ENCODE data around the gene SRPK3. TPM values are rescaled to one million over a fixed set of nuclear protein-coding genes. Genes with fewer than 3 reads are reported as not detected.

Gene SRPK3
- polyA plus RNA-seq, 6 donors from 2014 or later, result 0.08 TPM; not detected in 5

DNA sequence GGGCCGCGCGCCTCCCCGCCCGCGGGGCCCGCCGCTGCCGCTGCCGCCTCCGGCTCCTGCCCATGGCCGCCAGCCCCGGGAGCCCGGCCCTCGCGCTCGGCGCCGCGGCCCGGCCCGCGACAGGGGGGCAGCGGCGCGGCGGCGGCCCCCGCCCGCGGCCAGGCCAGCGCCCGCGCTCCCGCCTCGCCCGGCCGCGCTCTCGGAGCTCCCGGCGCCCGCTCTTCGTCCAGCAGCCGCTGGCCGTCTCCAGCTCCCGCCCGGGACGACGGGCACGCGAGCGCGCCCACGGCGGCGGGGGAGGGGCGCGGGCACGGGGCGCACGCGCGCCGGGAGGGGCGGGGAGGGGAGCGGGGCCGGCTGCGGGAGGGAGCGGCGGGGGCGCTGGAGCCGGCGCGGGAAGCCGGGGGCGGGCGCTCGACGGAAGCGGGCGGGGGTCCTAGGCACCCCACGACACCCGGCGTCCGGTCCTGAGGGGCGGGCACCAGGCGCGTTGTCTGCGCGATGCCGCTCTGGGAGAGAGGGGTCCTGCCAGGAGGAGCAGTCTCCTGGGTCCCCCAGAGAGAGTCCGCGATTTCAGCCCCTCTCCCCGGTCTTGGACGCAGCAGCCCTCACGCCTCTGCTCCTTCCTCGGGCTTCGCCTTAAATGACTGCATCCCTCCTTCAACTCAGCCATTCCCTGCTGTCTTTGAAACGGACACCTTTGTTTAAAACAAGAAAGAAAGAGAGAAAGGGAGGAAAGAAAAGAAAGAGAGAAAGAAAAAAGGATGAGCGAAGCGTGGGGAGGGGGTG is 50.0 kb downstream of the SRPK3 start:
- Mint-ChIP-seq H3K27me3 (peaks cover 14 to 38% (median 34%) of the 10 kb centered on the region in 3 donors), H3K27ac (no peak overlapping the region), H3K9me3 (peaks cover 0 to 10% (median 1%) of the 10 kb centered on the region in 7 donors), H3K36me3 (peaks cover 0 to 6% of the 10 kb centered on the region in 2 donors), H3K4me3 (peak overlapping the region in 2 of 8 donors; percentile 20 to 56), H3K4me1 (peaks cover 5 to 8% (median 6%) of the 10 kb centered on the region in 3 donors)
- ATAC-seq (ENCODE audit: low read depth in 2 of 2), result no peak
- no peak for DNase-seq

- H3K36me3 Mint-ChIP-seq, result peaks cover 0 to 6% of the 10 kb centered on the region in 2 donors
- H3K27me3 Mint-ChIP-seq, result peaks cover 14 to 40% (median 33%) of the 10 kb centered on the region in 3 donors
- ATAC-seq (ENCODE audit: low read depth in 2 of 2) (no peak), DNase-seq (no peak)
- peak overlapping the region in 6 of 8 donors; percentile 51 to 79 (median 68) for H3K4me3 Mint-ChIP-seq
- peaks cover 0 to 10% (median 1%) of the 10 kb centered on the region in 7 donors for H3K9me3 Mint-ChIP-seq
- H3K27ac Mint-ChIP-seq, result peak overlapping the region in 1 of 6 donors; percentile 26
- H3K4me1 Mint-ChIP-seq, result peaks cover 5 to 8% (median 6%) of the 10 kb centered on the region in 3 donors
These were observed 50.7 kb downstream of the SRPK3 start for GRCh38 chrX:153831429-153832150.

DNA sequence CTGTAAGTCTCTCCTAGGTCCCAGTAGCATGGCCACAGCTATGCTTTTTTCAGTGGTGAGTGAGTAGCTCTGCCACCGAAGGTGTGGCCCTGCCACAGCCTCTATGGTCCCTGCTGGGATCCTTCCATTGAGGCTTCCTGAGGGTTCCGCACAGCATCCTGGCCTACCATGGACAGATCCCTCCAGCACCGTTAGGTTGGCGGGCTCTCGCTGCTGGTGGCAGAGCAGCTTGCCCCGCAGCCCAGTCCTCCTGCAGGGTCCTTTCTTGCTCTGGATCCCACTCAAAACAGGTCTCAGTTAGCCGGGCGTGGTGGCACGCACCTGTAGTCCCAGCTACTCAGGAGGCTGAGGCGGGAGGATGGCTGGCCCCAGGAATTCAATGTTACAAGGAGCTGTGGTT is 51.9 kb downstream of the SRPK3 start:
- Mint-ChIP-seq H3K4me3 (no peak overlapping the region), H3K27me3 (peaks cover 3 to 39% (median 24%) of the 10 kb centered on the region in 3 donors), H3K4me1 (peaks cover 4 to 6% (median 5%) of the 10 kb centered on the region in 3 donors), H3K36me3 (peaks cover 0 to 6% of the 10 kb centered on the region in 2 donors), H3K27ac (no peak overlapping the region), H3K9me3 (peaks cover 0 to 5% (median under 1%) of the 10 kb centered on the region in 7 donors)
- no peak for ATAC-seq (ENCODE audit: low read depth in 2 of 2)
- DNase-seq, result no peak

Other genes starting within 250 kb of the SRPK3 start
- gene CCNQ, start 181.9 kb upstream of the SRPK3 start, polyA plus RNA-seq (ENCODE audit: low read depth in 6 of 6), result 10 to 100 TPM; 31.9 to 88.0 (median 69.7) TPM
- gene DUSP9, start 133.8 kb upstream of the SRPK3 start, polyA plus RNA-seq (ENCODE audit: low read depth in 6 of 6), result not detected
- not detected for gene PNCK, start 107.2 kb upstream of the SRPK3 start, polyA plus RNA-seq (ENCODE audit: low read depth in 6 of 6)
- under 1 TPM in 3 of 6 donors, not detected in 3; 0.06 to 0.78 (median 0.23) TPM for gene SLC6A8, start 93.1 kb upstream of the SRPK3 start, polyA plus RNA-seq (ENCODE audit: low read depth in 6 of 6)
- gene BCAP31, start 56.7 kb upstream of the SRPK3 start, polyA plus RNA-seq (ENCODE audit: low read depth in 6 of 6), result 100 to 1,000 TPM; 228 to 369 (median 252) TPM
- gene ABCD1, start 56.2 kb upstream of the SRPK3 start, polyA plus RNA-seq (ENCODE audit: low read depth in 6 of 6), result 1 to 10 TPM; 2.2 to 6.2 (median 5.2) TPM
- gene PLXNB3, start 16.8 kb upstream of the SRPK3 start, polyA plus RNA-seq (ENCODE audit: low read depth in 6 of 6), result under 1 TPM in 1 of 6 donors, not detected in 5; 0.71 TPM
- 100 to 1,000 TPM in 1 of 6 donors, 10 to 100 TPM in 5; 78.9 to 112 (median 94.3) TPM for gene IDH3G, start 13.3 kb downstream of the SRPK3 start, polyA plus RNA-seq (ENCODE audit: low read depth in 6 of 6)
- gene SSR4, start 13.6 kb downstream of the SRPK3 start, polyA plus RNA-seq (ENCODE audit: low read depth in 6 of 6), result 100 to 1,000 TPM; 308 to 413 (median 364) TPM
- under 1 TPM in 1 of 6 donors, not detected in 5; 0.38 TPM for gene PDZD4, start 49.5 kb downstream of the SRPK3 start, polyA plus RNA-seq (ENCODE audit: low read depth in 6 of 6)
- gene L1CAM, start 105.1 kb downstream of the SRPK3 start, polyA plus RNA-seq (ENCODE audit: low read depth in 6 of 6), result 1 to 10 TPM in 5 of 6 donors, not detected in 1; 1.1 to 2.1 (median 1.2) TPM
- under 1 TPM in 1 of 6 donors, not detected in 5; 0.25 TPM for gene AVPR2, start 123.6 kb downstream of the SRPK3 start, polyA plus RNA-seq (ENCODE audit: low read depth in 6 of 6)
- gene ARHGAP4, start 145.2 kb downstream of the SRPK3 start, polyA plus RNA-seq (ENCODE audit: low read depth in 6 of 6), result 100 to 1,000 TPM in 2 of 6 donors, 10 to 100 TPM in 4; 71.5 to 147 (median 83.5) TPM
- gene NAA10, start 154.0 kb downstream of the SRPK3 start, polyA plus RNA-seq (ENCODE audit: low read depth in 6 of 6), result 10 to 100 TPM; 52.6 to 98.7 (median 61.0) TPM
- gene RENBP, start 163.6 kb downstream of the SRPK3 start, polyA plus RNA-seq (ENCODE audit: low read depth in 6 of 6), result 1 to 10 TPM in 4 of 6 donors, under 1 TPM in 2; 0.68 to 3.8 (median 1.7) TPM
- gene HCFC1, start 190.8 kb downstream of the SRPK3 start, polyA plus RNA-seq (ENCODE audit: low read depth in 6 of 6), result 10 to 100 TPM in 1 of 6 donors, 1 to 10 TPM in 4, under 1 TPM in 1; 0.22 to 14.0 (median 5.8) TPM
- gene TMEM187, start 191.7 kb downstream of the SRPK3 start, polyA plus RNA-seq (ENCODE audit: low read depth in 6 of 6), result 10 to 100 TPM in 2 of 6 donors, 1 to 10 TPM in 4; 5.0 to 13.6 (median 8.1) TPM
- gene IRAK1, start 238.9 kb downstream of the SRPK3 start, polyA plus RNA-seq (ENCODE audit: low read depth in 6 of 6), result 100 to 1,000 TPM in 1 of 6 donors, 10 to 100 TPM in 5; 57.9 to 123 (median 73.9) TPM

Measured in naive B cell (primary cell).